Measurements from ENCODE around the gene APBA2. TPM values are rescaled to one million over a fixed set of nuclear protein-coding genes. Genes with fewer than 3 reads are reported as not detected.

The APBA2 gene
- total and polyA plus RNA-seq, 2 of the 4 experiments (the other 2 are of a cell fraction): 21.7 to 33.0 TPM

DNA sequence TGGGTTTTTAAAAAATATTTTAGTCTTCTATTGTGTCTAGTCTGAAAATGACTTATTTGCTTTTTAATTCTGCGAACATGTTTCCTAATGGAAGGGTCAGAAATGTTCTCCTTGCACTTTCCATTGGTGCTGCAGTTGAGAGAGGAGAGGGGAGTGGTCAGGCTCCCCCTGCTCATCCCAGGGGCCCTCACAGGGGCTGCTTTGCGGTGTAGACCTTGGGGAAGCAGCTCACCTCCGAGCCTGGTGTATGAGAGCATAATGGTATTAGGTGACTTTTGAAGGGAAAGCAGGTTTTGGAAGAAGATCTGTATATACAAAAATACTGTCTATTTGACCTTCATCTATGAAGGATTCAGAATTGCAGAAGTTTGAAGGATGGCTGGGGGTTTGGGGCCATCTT lies 28.3 kb downstream of the APBA2 start:
- no peak overlapping the region for H2AK9ac ChIP-seq (replicated peaks; ENCODE audit: low read depth, low read length, poor library complexity)
- no CpG with 5 or more reads among the region's 3 CpGs for WGBS, 2 experiments (ENCODE audit: extremely low coverage in 2 of 2, insufficient read length in 1 of 2)
- H2BK15ac ChIP-seq (ENCODE audit: low read depth, low read length): no peak overlapping the region
- H3K79me1 ChIP-seq (ENCODE audit: low read depth in 1 of 2, low read length in 2 of 2): peaks cover 25 to 66% of the 10 kb centered on the region in 2 experiments
- H4K91ac ChIP-seq (ENCODE audit: insufficient read depth, low read depth, low read length): no peak overlapping the region
- ATAC-seq (ENCODE audit: low read depth) (no peak), DNase-seq (no peak)
- H2AK5ac ChIP-seq (ENCODE audit: low read depth, low read length): no peak overlapping the region
- no peak overlapping the region for H3K4ac ChIP-seq (ENCODE audit: low read depth, low read length)
- in situ Hi-C loops (cut with MboI; ENCODE audit: low sequenced_read_pairs): no loop called here
- H3K9me3 ChIP-seq (ENCODE audit: control insufficient read depth, insufficient read depth, low read length): no peaks in the 10 kb centered on the region
- H2AFZ ChIP-seq (replicated peaks; ENCODE audit: low read length, poor library complexity): no peak overlapping the region
- H3K18ac ChIP-seq (ENCODE audit: low read depth, low read length): no peak overlapping the region
- H3K56ac ChIP-seq (ENCODE audit: extremely low read depth, insufficient read depth, low read length): no peak overlapping the region
- no peaks in the 10 kb centered on the region for H3K27me3 ChIP-seq (ENCODE audit: control insufficient read depth, insufficient read depth, low read length)
- BruUV-seq (replicated peaks): no TSS peak
- H3K4me2 ChIP-seq (ENCODE audit: low read depth, low read length): no peak overlapping the region
- no peak overlapping the region for H3K4me3 ChIP-seq (ENCODE audit: insufficient read depth, low read depth, low read length)
- H2BK120ac ChIP-seq (ENCODE audit: low read depth, low read length): no peak overlapping the region
- H4K20me1 ChIP-seq (ENCODE audit: insufficient read depth, low read length): peaks cover 37% of the 10 kb centered on the region
- H2BK20ac ChIP-seq (ENCODE audit: low read depth, low read length): no peak overlapping the region
- ChIA-PET CTCF (interaction anchor here (1.0 kb wide), 1 partner anchor 42 kb away, joined by 3 read pairs; no protein-coding TSS in a partner anchor), POLR2A (ENCODE audit: unreplicated experiment) (no interaction called here)
- no peak overlapping the region for H3K27ac ChIP-seq (ENCODE audit: insufficient read depth, low read length)
- intact Hi-C loops (cut with micrococcal nuclease): no loop called here
- no peaks in the 10 kb centered on the region for H3K36me3 ChIP-seq (ENCODE audit: control insufficient read depth, insufficient read depth, low read length)
- H3K23ac ChIP-seq (ENCODE audit: low read depth, low read length): no peak overlapping the region
- dilution Hi-C loops (cut with HindIII; ENCODE audit: low sequenced_read_pairs, unreplicated experiment): no loop called here
- no peak overlapping the region for H3K14ac ChIP-seq (replicated peaks; ENCODE audit: low read depth, low read length)
- H4K5ac ChIP-seq (ENCODE audit: low read depth, low read length): no peak overlapping the region
- H2BK5ac ChIP-seq (ENCODE audit: low read depth, low read length, poor library complexity, severe bottlenecking): no peak overlapping the region
- peaks cover 20% of the 10 kb centered on the region for H3K9me1 ChIP-seq (ENCODE audit: insufficient read depth, low read length)
- TF ChIP-seq, protein P1, sequence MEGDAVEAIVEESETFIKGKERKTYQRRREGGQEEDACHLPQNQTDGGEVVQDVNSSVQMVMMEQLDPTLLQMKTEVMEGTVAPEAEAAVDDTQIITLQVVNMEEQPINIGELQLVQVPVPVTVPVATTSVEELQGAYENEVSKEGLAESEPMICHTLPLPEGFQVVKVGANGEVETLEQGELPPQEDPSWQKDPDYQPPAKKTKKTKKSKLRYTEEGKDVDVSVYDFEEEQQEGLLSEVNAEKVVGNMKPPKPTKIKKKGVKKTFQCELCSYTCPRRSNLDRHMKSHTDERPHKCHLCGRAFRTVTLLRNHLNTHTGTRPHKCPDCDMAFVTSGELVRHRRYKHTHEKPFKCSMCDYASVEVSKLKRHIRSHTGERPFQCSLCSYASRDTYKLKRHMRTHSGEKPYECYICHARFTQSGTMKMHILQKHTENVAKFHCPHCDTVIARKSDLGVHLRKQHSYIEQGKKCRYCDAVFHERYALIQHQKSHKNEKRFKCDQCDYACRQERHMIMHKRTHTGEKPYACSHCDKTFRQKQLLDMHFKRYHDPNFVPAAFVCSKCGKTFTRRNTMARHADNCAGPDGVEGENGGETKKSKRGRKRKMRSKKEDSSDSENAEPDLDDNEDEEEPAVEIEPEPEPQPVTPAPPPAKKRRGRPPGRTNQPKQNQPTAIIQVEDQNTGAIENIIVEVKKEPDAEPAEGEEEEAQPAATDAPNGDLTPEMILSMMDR (conservative IDR thresholded peaks at IDR 0.05; ENCODE audit: low read depth, low read length): no peak
- TF ChIP-seq, protein P2, sequence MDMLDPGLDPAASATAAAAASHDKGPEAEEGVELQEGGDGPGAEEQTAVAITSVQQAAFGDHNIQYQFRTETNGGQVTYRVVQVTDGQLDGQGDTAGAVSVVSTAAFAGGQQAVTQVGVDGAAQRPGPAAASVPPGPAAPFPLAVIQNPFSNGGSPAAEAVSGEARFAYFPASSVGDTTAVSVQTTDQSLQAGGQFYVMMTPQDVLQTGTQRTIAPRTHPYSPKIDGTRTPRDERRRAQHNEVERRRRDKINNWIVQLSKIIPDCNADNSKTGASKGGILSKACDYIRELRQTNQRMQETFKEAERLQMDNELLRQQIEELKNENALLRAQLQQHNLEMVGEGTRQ (IDR thresholded peaks at IDR 0.05; ENCODE audit: low read depth, low read length): no peak
- no peak for TF ChIP-seq RFX5 (IDR thresholded peaks at IDR 0.05; ENCODE audit: low read depth, low read length)
- TF ChIP-seq CEBPB (IDR thresholded peaks at IDR 0.05; ENCODE audit: low read depth, low read length): no peak
- TF ChIP-seq CHD1 (IDR thresholded peaks at IDR 0.05; ENCODE audit: low read depth, low read length): no peak
- TF ChIP-seq MAZ (IDR thresholded peaks at IDR 0.05; ENCODE audit: borderline replicate concordance, low read depth, low read length): no peak
- no peak for TF ChIP-seq RAD21 (IDR thresholded peaks at IDR 0.05; ENCODE audit: low read length)
- TF ChIP-seq NFE2L2 (IDR thresholded peaks at IDR 0.05; ENCODE audit: low read depth, low read length): no peak
- TF ChIP-seq SMC3 (IDR thresholded peaks at IDR 0.05; ENCODE audit: low read depth, low read length): no peak
- TF ChIP-seq RCOR1 (IDR thresholded peaks at IDR 0.05; ENCODE audit: insufficient replicate concordance, low read length): no peak
- TF ChIP-seq BHLHE40 (IDR thresholded peaks at IDR 0.05; ENCODE audit: low read depth, low read length): no peak
- no peak for TF ChIP-seq POLR2A (IDR thresholded peaks at IDR 0.05; ENCODE audit: low read depth, low read length)
- TF ChIP-seq FOS (IDR thresholded peaks at IDR 0.05; ENCODE audit: low read depth, low read length): no peak
- no peak overlapping the region for H4K8ac ChIP-seq (ENCODE audit: low read depth in 2 of 2, low read length in 2 of 2)
- H3K9ac ChIP-seq (ENCODE audit: low read depth, low read length): no peak overlapping the region
- no peaks in the 10 kb centered on the region for H3K4me1 ChIP-seq (ENCODE audit: control insufficient read depth, insufficient read depth, low read length)
